Subcutaneous adipose tissue (tissue), 4 donors: ENCODE results near the gene TEF. TPM values are rescaled to one million over a fixed set of nuclear protein-coding genes. Genes with fewer than 3 reads are reported as not detected.

Source experiments
- total RNA-seq, 4 donors: library from RNA; depleted of rRNA; stranded (reverse); fragments of >200 nt; gene quantifications; one replicate each; pipeline ENCODE4 v1.1.0, GENCODE V29; 2016
- TF ChIP-seq, protein P1 (sequence below): fragments of 450-650 bp; IDR thresholded peaks from one replicate; pipeline ENCODE4 v1.5.1; 2016; ENCODE audit warnings: low read depth, mild to moderate bottlenecking, control low read depth, antibody characterized with exemption, moderate library complexity

The TEF gene, protein sequence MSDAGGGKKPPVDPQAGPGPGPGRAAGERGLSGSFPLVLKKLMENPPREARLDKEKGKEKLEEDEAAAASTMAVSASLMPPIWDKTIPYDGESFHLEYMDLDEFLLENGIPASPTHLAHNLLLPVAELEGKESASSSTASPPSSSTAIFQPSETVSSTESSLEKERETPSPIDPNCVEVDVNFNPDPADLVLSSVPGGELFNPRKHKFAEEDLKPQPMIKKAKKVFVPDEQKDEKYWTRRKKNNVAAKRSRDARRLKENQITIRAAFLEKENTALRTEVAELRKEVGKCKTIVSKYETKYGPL
- 10 to 100 TPM; 12.1 to 30.1 (median 18.5) TPM for total RNA-seq

DNA sequence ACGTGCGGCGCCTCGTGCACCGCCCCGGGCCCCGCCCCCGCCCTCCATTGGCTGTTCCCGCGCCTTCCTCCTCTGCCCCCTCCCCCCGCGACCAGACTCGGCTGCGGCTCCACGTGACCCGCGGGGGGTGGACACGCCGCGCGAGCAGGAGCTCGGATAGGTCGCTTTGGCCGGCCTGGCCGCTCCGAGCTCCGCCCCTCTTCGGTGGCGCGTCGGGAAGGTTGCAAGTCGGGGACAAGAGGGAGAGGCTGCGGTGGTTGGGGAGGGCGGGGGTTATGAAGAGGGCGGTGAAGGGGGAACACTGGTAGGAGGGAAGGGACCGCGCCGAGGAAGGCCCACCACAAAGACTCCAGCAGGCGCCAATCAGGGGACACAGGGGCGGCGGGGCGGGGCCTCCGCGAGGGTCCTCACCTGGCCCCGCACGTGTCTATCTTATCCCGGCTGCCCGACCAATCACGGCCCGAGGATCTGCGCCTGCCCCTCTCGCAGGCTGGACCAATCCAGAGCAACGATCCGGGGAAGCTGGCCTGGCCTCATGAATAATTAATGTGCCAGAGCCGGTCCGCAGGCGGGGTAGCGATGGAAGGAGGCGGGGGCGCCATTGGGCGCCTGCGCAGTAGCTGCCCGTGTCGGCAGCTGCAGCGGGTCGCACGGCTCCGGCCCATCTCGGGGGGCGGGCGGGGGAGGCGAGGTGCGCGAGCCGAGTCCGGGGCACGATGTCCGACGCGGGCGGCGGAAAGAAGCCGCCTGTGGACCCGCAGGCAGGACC, at the start of gene TEF:
Gene TEF (plus strand): TSS at position 614 of the 769 bp plus-strand sequence. CDS start 103 bp downstream, at position 717.
- TF ChIP-seq, protein P1, sequence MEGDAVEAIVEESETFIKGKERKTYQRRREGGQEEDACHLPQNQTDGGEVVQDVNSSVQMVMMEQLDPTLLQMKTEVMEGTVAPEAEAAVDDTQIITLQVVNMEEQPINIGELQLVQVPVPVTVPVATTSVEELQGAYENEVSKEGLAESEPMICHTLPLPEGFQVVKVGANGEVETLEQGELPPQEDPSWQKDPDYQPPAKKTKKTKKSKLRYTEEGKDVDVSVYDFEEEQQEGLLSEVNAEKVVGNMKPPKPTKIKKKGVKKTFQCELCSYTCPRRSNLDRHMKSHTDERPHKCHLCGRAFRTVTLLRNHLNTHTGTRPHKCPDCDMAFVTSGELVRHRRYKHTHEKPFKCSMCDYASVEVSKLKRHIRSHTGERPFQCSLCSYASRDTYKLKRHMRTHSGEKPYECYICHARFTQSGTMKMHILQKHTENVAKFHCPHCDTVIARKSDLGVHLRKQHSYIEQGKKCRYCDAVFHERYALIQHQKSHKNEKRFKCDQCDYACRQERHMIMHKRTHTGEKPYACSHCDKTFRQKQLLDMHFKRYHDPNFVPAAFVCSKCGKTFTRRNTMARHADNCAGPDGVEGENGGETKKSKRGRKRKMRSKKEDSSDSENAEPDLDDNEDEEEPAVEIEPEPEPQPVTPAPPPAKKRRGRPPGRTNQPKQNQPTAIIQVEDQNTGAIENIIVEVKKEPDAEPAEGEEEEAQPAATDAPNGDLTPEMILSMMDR, result no peak

DNA sequence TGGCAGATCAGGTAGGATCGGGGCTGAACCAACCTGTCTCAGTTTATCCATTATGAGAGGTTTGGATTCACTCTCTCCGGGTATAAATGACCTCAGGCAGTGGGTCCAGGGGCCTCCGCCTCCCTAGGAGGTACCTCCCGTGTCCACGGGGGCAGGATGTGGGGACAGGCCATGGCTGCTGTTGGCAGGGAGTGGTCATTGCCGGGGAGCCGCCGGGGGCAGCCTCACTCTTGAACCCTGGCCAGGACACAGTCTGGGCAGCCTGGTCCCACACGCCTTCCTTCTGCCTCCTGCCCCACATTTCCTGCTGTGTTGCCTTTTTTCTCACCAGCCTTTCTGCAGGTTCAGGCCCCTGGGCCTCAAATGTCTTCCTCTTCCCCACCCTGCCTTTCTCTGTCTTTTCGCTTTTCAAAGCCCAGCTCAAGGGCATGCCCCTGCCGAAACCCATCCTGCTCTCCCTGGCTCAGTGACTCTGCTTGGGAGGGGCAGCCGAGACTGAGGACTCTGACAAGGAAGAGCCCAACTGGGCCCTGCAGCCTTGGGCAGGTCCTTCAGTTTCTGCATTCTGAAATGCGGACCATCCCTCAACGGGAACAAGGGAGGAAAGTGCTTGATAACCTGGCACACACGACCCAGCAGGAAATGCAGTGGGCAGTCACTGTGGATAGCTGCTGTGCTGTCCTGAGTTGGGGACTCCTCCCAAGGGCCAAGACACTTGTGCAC, 49.4 kb upstream of the TEF start:
- TF ChIP-seq, protein P1, result no peak

DNA sequence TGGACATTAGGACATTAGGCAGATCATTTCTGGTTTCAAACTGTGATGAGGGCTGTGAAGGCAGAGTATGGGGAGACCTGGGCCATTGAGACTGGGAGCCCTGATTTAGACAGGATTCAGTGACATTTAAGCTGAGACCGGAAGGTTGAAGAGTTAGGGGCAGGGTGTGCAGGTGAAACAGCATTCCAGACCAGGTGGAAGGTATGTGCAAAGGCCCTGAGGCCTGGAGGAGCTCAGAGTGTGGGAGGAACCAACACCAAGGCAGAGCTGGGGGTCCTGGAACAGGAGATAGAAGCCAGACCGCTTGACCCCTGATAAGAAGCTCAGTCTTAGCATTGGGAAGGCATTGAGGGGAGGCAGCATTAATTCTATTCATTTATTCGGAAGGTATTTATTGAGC, 47.9 kb upstream of the TEF start:
- TF ChIP-seq, protein P1, result no peak

DNA sequence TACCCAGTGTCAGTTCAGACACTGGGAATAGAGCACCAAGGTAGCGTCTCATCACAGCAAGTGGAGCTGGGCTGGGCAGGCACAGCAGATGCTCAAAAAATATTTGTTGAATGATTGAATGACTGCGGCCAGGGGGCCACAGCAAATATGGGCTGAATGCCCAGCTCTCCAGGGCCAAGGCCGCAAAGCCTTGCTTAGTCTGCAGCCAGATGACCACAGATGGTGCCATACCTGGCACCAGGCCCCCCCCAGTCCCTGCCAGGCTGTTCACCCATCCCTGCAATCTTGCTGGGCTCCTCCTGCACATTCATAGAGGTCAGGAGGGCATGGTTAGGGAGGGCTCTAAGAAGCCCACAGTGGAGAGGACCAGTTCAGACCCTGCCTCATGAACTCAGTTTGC, 47.5 kb upstream of the TEF start:
- TF ChIP-seq, protein P1, result no peak

DNA sequence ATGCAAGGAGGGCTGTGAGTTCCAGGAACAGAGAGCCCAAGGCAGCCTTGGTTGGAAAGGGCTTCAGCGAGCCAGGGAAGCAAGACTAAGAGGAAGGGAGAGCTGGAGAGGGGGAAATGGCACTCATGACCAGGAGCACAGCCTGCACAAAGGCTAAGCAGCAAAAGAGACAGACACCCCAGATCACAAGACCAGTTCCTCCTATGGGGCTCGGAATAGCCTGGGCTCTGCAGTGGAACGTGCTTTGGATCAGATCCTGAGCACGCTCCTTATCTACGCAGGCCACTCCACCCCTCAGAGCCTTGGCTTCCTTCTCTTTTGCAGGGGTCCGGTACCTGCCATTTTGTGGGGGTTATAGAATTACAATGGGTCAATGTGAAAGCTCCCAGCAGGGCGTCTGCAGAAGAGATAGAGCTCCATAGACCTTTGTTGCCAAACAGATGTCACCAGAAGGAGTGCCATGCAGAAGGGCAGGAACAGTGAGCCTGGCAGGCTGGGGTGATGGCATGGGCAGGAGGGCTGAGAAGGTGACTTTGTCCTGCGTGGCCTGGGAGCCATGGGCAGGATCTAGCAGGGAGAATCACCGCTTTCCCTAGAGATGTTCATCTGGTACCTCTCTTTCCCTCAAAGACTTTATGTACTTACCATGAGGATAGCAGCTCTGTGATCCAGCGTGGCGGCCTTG, 46.6 kb upstream of the TEF start:
- TF ChIP-seq, protein P1, result no peak

DNA sequence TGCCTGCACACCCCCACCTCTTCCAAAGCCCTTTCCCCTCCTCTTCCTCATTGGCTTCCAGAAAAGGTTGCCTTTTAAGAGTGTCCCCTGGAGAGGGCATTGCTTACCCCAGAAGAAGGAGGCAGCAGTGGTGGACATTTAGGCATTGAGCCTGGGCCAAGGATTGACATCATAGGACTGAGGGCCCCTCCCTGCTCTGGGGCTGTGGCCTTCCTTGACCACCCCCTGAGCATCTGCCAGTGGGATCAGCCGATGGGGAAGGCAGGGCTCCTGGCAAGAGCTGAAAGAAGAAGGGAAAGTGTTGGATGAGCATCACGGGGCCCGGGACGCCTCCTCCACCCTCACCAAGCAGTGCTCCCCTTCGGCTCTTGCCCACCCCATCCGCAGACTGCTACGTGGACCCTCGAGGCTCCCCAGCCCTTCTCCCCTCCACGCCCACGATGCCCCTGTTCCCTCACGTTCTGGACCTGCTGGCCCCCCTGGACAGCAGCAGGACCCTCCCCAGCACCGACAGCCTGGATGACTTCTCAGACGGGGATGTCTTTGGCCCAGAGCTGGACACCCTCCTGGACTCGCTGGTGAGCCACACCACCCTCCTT, 43.0 kb upstream of the TEF start:
- TF ChIP-seq, protein P1, result no peak
